Measurements from ENCODE around the gene EDDM13. TPM values are rescaled to one million over a fixed set of nuclear protein-coding genes. Genes with fewer than 3 reads are reported as not detected.

EDDM13 gene
- total and polyA plus RNA-seq, 2 of the 13 experiments (the other 11 are each of a cell fraction or from before 2014, with no cell fraction given), result not detected

- TF ChIP-seq ATF2 (CRISPR knock-in tag; IDR thresholded peaks at IDR 0.05), result peak; percentile 87
- 0 out of 2 replicates have a peak, but pooled peaks have one; percentile 15 for TF ChIP-seq IKZF5 (CRISPR knock-in tag; IDR thresholded peaks at IDR 0.05)
- no peak for TF ChIP-seq MAFF (IDR thresholded peaks at IDR 0.05; ENCODE audit: low read depth, low read length)
- TF ChIP-seq CHD4 (IDR thresholded peaks at IDR 0.05; ENCODE audit: borderline replicate concordance, low read length), result no peak
- peak; percentile 98 for TF ChIP-seq ATF7 (IDR thresholded peaks at IDR 0.05)
- TF ChIP-seq ATF7 (CRISPR knock-in tag; IDR thresholded peaks at IDR 0.05), result peak; percentile 79
- TF ChIP-seq ZMAT3 (CRISPR knock-in tag; conservative IDR thresholded peaks at IDR 0.05), result no peak
- TF ChIP-seq BCL3 (CRISPR knock-in tag; IDR thresholded peaks at IDR 0.05), result no peak
- peak; percentile 94; the same call in 1 of the 2 replicates for TF ChIP-seq GZF1 (CRISPR knock-in tag; IDR thresholded peaks at IDR 0.05)
- no peak; the same call in 1 of the 2 replicates for TF ChIP-seq ETV5 (CRISPR knock-in tag; IDR thresholded peaks at IDR 0.05; ENCODE audit: borderline replicate concordance)
- no peak for TF ChIP-seq MTA3 (CRISPR knock-in tag; IDR thresholded peaks at IDR 0.05)
- peak; percentile 76; the same call in 1 of the 2 replicates for TF ChIP-seq KDM2A (CRISPR knock-in tag; IDR thresholded peaks at IDR 0.05; ENCODE audit: borderline replicate concordance, low read depth)
- TF ChIP-seq ZNF543 (CRISPR knock-in tag; IDR thresholded peaks at IDR 0.05), result peak; percentile 59
- no peak for TF ChIP-seq RAD51 (IDR thresholded peaks at IDR 0.05; ENCODE audit: borderline replicate concordance)
- TF ChIP-seq ZNF710 (CRISPR knock-in tag; IDR thresholded peaks at IDR 0.05; ENCODE audit: borderline replicate concordance), result no peak
- no peak for TF ChIP-seq PITX1 (CRISPR knock-in tag; IDR thresholded peaks at IDR 0.05)
- TF ChIP-seq ZNF367 (CRISPR knock-in tag; IDR thresholded peaks at IDR 0.05; ENCODE audit: borderline replicate concordance), result no peak
- TF ChIP-seq NCOA5 (CRISPR knock-in tag; IDR thresholded peaks at IDR 0.05), result no peak
- peak; percentile 12; the same call in 1 of the 2 replicates for TF ChIP-seq TBX3 (IDR thresholded peaks at IDR 0.05; ENCODE audit: borderline replicate concordance)
- TF ChIP-seq ZNF546 (CRISPR knock-in tag; conservative IDR thresholded peaks at IDR 0.05), result no peak; the same call in 1 of the 2 replicates
- TF ChIP-seq XBP1 (CRISPR knock-in tag; IDR thresholded peaks at IDR 0.05), result 0 out of 2 replicates have a peak, but pooled peaks have one; percentile 60
- TF ChIP-seq KLF9 (CRISPR knock-in tag; IDR thresholded peaks at IDR 0.05; ENCODE audit: low read depth), result no peak
- no peak for TF ChIP-seq ZNF44 (CRISPR knock-in tag; IDR thresholded peaks at IDR 0.05)
- peak; percentile 64 for TF ChIP-seq SP4 (CRISPR knock-in tag; IDR thresholded peaks at IDR 0.05)
- peak; percentile 80; the same call in 1 of the 2 replicates for TF ChIP-seq SIN3A (IDR thresholded peaks at IDR 0.05; ENCODE audit: borderline replicate concordance, low read depth, low read length)
- peak; percentile 56 for TF ChIP-seq POLR2AphosphoS5 (IDR thresholded peaks at IDR 0.05; ENCODE audit: low read depth, low read length)
- TF ChIP-seq CEBPB (IDR thresholded peaks at IDR 0.05; ENCODE audit: borderline replicate concordance, low read depth, low read length), result no peak
Observed at GRCh38 chr19:56314381-56315076, 42.0 kb downstream of the EDDM13 start, which contains the start of gene ZSCAN5A (continued).
